OCI-LY1 (cell line): ENCODE measurements around the gene MXI1.

Source experiments
- H2AFZ ChIP-seq: fragments of 200-600 bp; sonication (generic), shearing (Covaris generic); 2 replicates; pipeline ENCODE4 v1.6.0; 2014; ENCODE audit warnings: antibody characterized with exemption, mild to moderate bottlenecking, low read length
- H3F3A ChIP-seq: fragments of 200-600 bp; sonication (generic), shearing (Covaris generic); 2 replicates; pipeline ENCODE4 v1.6.0; 2014; ENCODE audit warnings: mild to moderate bottlenecking, antibody characterized with exemption, low read length, moderate library complexity; ENCODE audit not compliant: insufficient read depth
- H3K27ac ChIP-seq: fragments of 200-600 bp; sonication (generic); 2 replicates; pipeline ENCODE4 v1.5.1; 2014; ENCODE audit warnings: low read length, mixed run types, mild to moderate bottlenecking, low read depth; ENCODE audit not compliant: poor library complexity, severe bottlenecking
- H3K27me3 ChIP-seq: fragments of 200-600 bp; sonication (generic); 2 replicates; pipeline ENCODE4 v1.6.0; 2014; ENCODE audit warnings: antibody characterized with exemption, mild to moderate bottlenecking, low read length, moderate library complexity; ENCODE audit not compliant: insufficient read depth
- H3K36me3 ChIP-seq: fragments of 200-600 bp; sonication (generic); 2 replicates; pipeline ENCODE4 v1.6.1; 2014; ENCODE audit warnings: mild to moderate bottlenecking, antibody characterized with exemption, low read length, moderate library complexity, mixed read lengths; ENCODE audit not compliant: insufficient read depth
- H3K4me1 ChIP-seq: fragments of 200-600 bp; sonication (generic); 2 replicates; pipeline ENCODE4 v1.5.1; 2014; ENCODE audit warnings: mild to moderate bottlenecking, low read length, moderate library complexity; ENCODE audit not compliant: insufficient read depth, severe bottlenecking
- H3K4me2 ChIP-seq: fragments of 200-600 bp; sonication (generic), shearing (Covaris generic); 2 replicates; pipeline ENCODE4 v1.6.1; 2014; ENCODE audit warnings: low read length
- H3K4me3 ChIP-seq: fragments of 200-600 bp; sonication (generic); 2 replicates; pipeline ENCODE4 v1.5.1; 2014; ENCODE audit warnings: low read length, low read depth, mild to moderate bottlenecking, mixed read lengths; ENCODE audit not compliant: poor library complexity, severe bottlenecking
- H3K79me2 ChIP-seq: fragments of 200-600 bp; shearing (Covaris generic); 2 replicates; pipeline ENCODE4 v1.6.1; 2016; ENCODE audit warnings: mixed run types, low read length, mixed read lengths; ENCODE audit not compliant: insufficient read depth
- H3K9ac ChIP-seq: fragments of 200-600 bp; sonication (generic), shearing (Covaris generic); 2 replicates; pipeline ENCODE4 v1.6.1; 2014; ENCODE audit warnings: mild to moderate bottlenecking, low read length, mixed read lengths
- H3K9me2 ChIP-seq: fragments of 200-600 bp; sonication (generic), shearing (Covaris generic); 2 replicates; pipeline ENCODE4 v1.6.1; 2014; ENCODE audit warnings: low read depth, mild to moderate bottlenecking, low read length, mixed read lengths
- H3K9me3 ChIP-seq: fragments of 200-600 bp; shearing (Covaris generic); 2 replicates; pipeline ENCODE4 v1.6.1; 2014; ENCODE audit warnings: low read length, mixed read lengths
- H4K20me1 ChIP-seq: fragments of 200-600 bp; sonication (generic), shearing (Covaris generic); 2 replicates; pipeline ENCODE4 v1.6.0; 2016; ENCODE audit warnings: mild to moderate bottlenecking, low read length; ENCODE audit not compliant: insufficient read depth
- CTCF ChIP-seq: fragments of 200-600 bp; sonication (generic), shearing (Covaris generic); IDR thresholded peaks from 2 replicates; pipeline ENCODE4 v1.5.1; 2017; ENCODE audit warnings: mild to moderate bottlenecking, antibody characterized with exemption, low read length, moderate library complexity, mixed read lengths
- EZH2 ChIP-seq: fragments of 200-600 bp; sonication (generic), shearing (Covaris generic); IDR thresholded peaks from 2 replicates; pipeline ENCODE4 v1.8.0; 2017; ENCODE audit warnings: borderline replicate concordance, mixed run types, mild to moderate bottlenecking, antibody characterized with exemption, low read length, moderate library complexity, mixed read lengths

MXI1 gene

GRCh38 chr10:110222641-110223297, 15.4 kb downstream of the MXI1 start:
- peak overlapping the region; percentile 66; the same call in 1 of the 2 replicates for H3K4me2 ChIP-seq
- no peak overlapping the region for H2AFZ ChIP-seq
- TF ChIP-seq EZH2, result no peak
- TF ChIP-seq CTCF, result no peak
- H3K9ac ChIP-seq, result no peak overlapping the region; the same call in 1 of the 2 replicates
- H3K9me3 ChIP-seq, result no peaks in the 10 kb centered on the region
- H4K20me1 ChIP-seq, result no peaks in the 10 kb centered on the region
- H3K79me2 ChIP-seq, result no peaks in the 10 kb centered on the region
- H3K9me2 ChIP-seq, result no peaks in the 10 kb centered on the region
- peaks cover 47% of the 10 kb centered on the region for H3K4me1 ChIP-seq
- no peak overlapping the region for H3K27ac ChIP-seq
- no peaks in the 10 kb centered on the region for H3K36me3 ChIP-seq
- H3K27me3 ChIP-seq, result no peaks in the 10 kb centered on the region
- 0 out of 2 replicates have a peak, but pooled peaks cover 3% of the 10 kb centered on the region for H3F3A ChIP-seq
- no peak overlapping the region for H3K4me3 ChIP-seq

- no peak overlapping the region for H2AFZ ChIP-seq
- no peaks in the 10 kb centered on the region for H3K79me2 ChIP-seq
- no peaks in the 10 kb centered on the region for H4K20me1 ChIP-seq
- H3K9me3 ChIP-seq, result no peaks in the 10 kb centered on the region
- TF ChIP-seq EZH2, result no peak
- no peak for TF ChIP-seq CTCF
- H3F3A ChIP-seq, result 0 out of 2 replicates have a peak, but pooled peaks cover 3% of the 10 kb centered on the region
- no peak overlapping the region for H3K4me3 ChIP-seq
- no peaks in the 10 kb centered on the region for H3K27me3 ChIP-seq
- H3K9me2 ChIP-seq, result no peaks in the 10 kb centered on the region
- peaks cover 5% of the 10 kb centered on the region; the same call in 1 of the 2 replicates for H3K36me3 ChIP-seq
- H3K4me2 ChIP-seq, result no peak overlapping the region
- H3K27ac ChIP-seq, result no peak overlapping the region
- H3K9ac ChIP-seq, result no peak overlapping the region
- H3K4me1 ChIP-seq, result peaks cover 47% of the 10 kb centered on the region
Observed at GRCh38 chr10:110223298-110223925, 16.0 kb downstream of the MXI1 start.

GRCh38 chr10:110224992-110225391, 17.6 kb downstream of the MXI1 start:
- H3K36me3 ChIP-seq, result peaks cover 20% of the 10 kb centered on the region
- peak overlapping the region; percentile 75 for H3K4me2 ChIP-seq
- H3K27me3 ChIP-seq, result no peaks in the 10 kb centered on the region
- H3K27ac ChIP-seq, result peak overlapping the region; percentile 42
- no peaks in the 10 kb centered on the region for H3K9me2 ChIP-seq
- H3K4me1 ChIP-seq, result peaks cover 46% of the 10 kb centered on the region
- H2AFZ ChIP-seq, result no peak overlapping the region
- 0 out of 2 replicates have a peak, but pooled peaks cover 3% of the 10 kb centered on the region for H3F3A ChIP-seq
- no peaks in the 10 kb centered on the region for H4K20me1 ChIP-seq
- H3K4me3 ChIP-seq, result peak overlapping the region; percentile 84
- TF ChIP-seq CTCF, result no peak
- no peak for TF ChIP-seq EZH2
- H3K79me2 ChIP-seq, result no peaks in the 10 kb centered on the region
- peak overlapping the region; percentile 39; the same call in 1 of the 2 replicates for H3K9ac ChIP-seq
- no peaks in the 10 kb centered on the region for H3K9me3 ChIP-seq
